ENCODE results near the gene CLCN7.

CLCN7 gene

DNA sequence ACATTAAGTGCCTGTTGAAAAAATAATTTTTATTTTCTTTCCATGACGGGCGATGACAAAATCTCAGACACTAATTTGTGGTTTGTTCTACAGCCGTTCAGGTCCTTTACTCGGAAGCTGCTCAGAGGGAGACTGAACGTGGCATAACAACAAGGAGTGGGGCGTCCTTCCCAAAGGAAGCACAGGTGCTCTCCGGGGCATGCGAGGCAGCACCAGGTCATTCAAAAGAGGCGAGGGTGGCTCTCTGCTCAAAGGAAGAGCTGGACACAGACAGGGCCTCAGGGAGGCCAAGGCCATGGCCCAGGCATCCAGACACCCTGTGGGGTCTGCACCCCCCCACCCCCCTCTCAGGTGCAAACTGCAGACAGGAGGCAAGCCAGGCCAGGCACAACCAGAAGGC lies 76.5 kb downstream of the CLCN7 start:
- no peak for DNase-seq

DNA sequence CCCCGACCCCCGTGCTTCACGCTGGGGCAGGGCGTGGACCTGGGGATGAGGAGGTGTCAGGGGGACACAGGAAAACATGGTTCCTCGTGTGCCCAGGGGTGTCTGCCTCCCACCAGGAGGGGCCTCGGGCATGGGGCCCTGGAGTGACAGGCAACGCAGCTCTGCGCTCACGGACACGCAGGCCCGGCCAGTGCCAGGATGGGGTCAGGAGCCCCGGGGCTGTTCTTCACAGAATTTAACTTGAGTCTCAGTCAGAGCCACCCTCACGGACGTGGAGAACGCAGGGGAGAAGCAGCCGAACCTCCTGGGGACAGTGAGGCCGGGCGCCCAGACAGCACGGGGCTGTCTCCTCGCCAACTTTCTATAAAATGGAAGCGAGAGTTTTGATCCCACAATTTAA lies 77.0 kb downstream of the CLCN7 start:
- no peak for DNase-seq

DNA sequence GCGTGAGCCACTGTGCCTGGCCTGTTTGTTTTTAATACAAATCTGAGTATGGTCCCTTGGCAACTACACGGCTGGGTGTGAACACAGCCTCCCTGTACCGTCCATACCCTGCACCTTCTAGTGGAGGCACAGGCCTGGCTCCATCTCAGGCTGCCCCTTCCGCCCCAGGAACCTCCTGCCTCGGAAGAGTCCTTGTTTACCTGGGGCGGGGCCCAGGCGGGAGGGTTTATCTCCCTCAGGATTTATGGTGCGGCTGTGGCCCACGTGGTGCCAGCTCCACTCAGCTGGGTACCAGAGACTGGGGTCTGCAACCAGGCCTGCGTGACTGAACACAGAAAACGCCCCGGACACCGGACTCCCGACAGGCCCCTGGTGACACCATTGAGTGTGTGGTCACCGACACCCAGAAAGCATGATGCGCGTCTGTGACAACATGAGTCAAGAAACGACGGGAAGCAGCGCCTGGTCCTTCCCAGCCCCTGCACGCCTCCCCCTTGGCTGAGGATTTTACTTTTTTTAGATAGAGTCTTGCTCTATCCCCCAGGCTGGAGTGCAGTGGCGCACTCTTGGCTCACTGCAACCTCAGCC lies 79.3 kb downstream of the CLCN7 start:
- no peak for DNase-seq

Measured in NCI-H1092 treated with DMSO at 0.1 percent for 48 hours (cell line).